Left lung (tissue), 10 donors: ENCODE results near the gene NRG3. TPM values are rescaled to one million over a fixed set of nuclear protein-coding genes. Genes with fewer than 3 reads are reported as not detected.
"Not testable (repeated sequence)": the region's sequence is repeated elsewhere in the genome, so short reads cannot be mapped to it uniquely, and the experiment has no call there.

Experiments
- ATAC-seq: fragments of 200-7000 bp; cut with Tn5 transposase; one replicate; pipeline ENCODE4 v1.9.1; 2020; ENCODE audit warnings: moderate library complexity
- DNase-seq, 4 donors: peaks; one replicate each; pipeline ENCODE4 v3.0.0-alpha.2; 2013 to 2020
- H3K27ac ChIP-seq, 2 donors: fragments of 200-600 bp; sonication (generic) in 1 of 2; one replicate each; pipeline versions ENCODE4 v1.5.0 to v1.8.0; 2020 to 2021
- H3K27me3 ChIP-seq, 2 donors: fragments of 200-600 bp; sonication (generic) in 1 of 2; one replicate each; pipeline versions ENCODE4 v1.5.0 to v1.8.0; 2020 to 2021
- H3K36me3 ChIP-seq, 2 donors: fragments of 200-600 bp; sonication (generic) in 1 of 2; one replicate each; pipeline versions ENCODE4 v1.5.0 to v1.8.0; 2020 to 2021
- H3K4me1 ChIP-seq, 2 donors: fragments of 200-600 bp; one replicate each; pipeline ENCODE4 v1.8.0; 2021
- H3K4me3 ChIP-seq, 2 donors: fragments of 200-600 bp; sonication (generic) in 1 of 2; one replicate each; pipeline versions ENCODE4 v1.5.0 to v1.8.0; 2020 to 2021; ENCODE audit warnings: mild to moderate bottlenecking in 1 of 2
- H3K9me3 ChIP-seq, 2 donors: fragments of 200-600 bp; sonication (generic) in 1 of 2; one replicate each; pipeline versions ENCODE4 v1.5.0 to v1.8.0; 2020 to 2021
- intact Hi-C, 2 donors: fragments of 100-400 bp; cut with DNase I; formaldehyde crosslinking; loops; one replicate each; pipeline versions ENCODE4 v1.11.2 to v1.14.2; 2022
- polyA plus RNA-seq, 6 donors: library from polyadenylated mRNA; unstranded; fragments of 120-200 nt; gene quantifications; one replicate each; pipeline ENCODE4 v1.2.1, GENCODE V29; 2013; ENCODE audit not compliant: insufficient read length in 6 of 6
- total RNA-seq, 2 donors: library from RNA; stranded (reverse); fragmentation: NEBNext Ultra II Directional; extraction: Animal tissue kit (Norgen Biotek cat#: 25700); gene quantifications; one replicate each; pipeline ENCODE4 v1.2.1, GENCODE V29; 2021
- TF ChIP-seq, protein P1 (sequence below), 2 donors: fragments of 200-600 bp; sonication (generic) in 1 of 2; IDR thresholded peaks; one replicate each; pipeline versions ENCODE4 v1.5.0 to v1.8.0; 2021; ENCODE audit warnings: antibody characterized with exemption in 2 of 2
- donor health status: DM: no; HTN: yes; CAD: no.
- donor health status: DM: no; HTN: no; CAD: no.

NRG3 gene
- total and polyA plus RNA-seq, 8 donors = 1.0 to 1.7 (median 1.1) TPM

DNA sequence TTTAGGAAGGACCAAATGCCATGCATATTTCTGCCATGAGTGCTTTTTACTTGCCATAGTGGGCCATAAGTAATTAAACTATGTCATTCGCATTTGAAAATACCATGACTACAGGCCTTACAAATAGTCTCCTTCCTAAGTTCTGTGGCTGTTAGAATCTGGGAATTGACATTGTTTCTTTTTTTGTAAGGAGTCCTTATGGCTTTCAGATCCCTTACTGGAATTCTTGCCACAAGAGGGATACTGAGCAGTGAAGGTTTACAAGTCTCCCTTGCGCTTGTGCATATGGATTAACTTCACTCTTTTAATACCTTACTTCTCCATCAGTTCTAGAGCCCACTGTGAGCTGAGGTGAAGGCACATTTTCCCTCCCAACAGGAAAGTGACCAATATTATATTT is 166.0 kb downstream of the NRG3 start:
- no peak overlapping the region for H3K27ac ChIP-seq
- no peaks in the 10 kb centered on the region for H3K9me3 ChIP-seq
- no peak overlapping the region for H3K4me3 ChIP-seq
- no peaks in the 10 kb centered on the region for H3K4me1 ChIP-seq
- no peaks in the 10 kb centered on the region for H3K36me3 ChIP-seq
- intact Hi-C loops = no loop called here
- DNase-seq (no peak), ATAC-seq (no peak)
- TF ChIP-seq, protein P1, sequence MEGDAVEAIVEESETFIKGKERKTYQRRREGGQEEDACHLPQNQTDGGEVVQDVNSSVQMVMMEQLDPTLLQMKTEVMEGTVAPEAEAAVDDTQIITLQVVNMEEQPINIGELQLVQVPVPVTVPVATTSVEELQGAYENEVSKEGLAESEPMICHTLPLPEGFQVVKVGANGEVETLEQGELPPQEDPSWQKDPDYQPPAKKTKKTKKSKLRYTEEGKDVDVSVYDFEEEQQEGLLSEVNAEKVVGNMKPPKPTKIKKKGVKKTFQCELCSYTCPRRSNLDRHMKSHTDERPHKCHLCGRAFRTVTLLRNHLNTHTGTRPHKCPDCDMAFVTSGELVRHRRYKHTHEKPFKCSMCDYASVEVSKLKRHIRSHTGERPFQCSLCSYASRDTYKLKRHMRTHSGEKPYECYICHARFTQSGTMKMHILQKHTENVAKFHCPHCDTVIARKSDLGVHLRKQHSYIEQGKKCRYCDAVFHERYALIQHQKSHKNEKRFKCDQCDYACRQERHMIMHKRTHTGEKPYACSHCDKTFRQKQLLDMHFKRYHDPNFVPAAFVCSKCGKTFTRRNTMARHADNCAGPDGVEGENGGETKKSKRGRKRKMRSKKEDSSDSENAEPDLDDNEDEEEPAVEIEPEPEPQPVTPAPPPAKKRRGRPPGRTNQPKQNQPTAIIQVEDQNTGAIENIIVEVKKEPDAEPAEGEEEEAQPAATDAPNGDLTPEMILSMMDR (IDR thresholded peaks at IDR 0.05) = no peak
- no peaks in the 10 kb centered on the region for H3K27me3 ChIP-seq

DNA sequence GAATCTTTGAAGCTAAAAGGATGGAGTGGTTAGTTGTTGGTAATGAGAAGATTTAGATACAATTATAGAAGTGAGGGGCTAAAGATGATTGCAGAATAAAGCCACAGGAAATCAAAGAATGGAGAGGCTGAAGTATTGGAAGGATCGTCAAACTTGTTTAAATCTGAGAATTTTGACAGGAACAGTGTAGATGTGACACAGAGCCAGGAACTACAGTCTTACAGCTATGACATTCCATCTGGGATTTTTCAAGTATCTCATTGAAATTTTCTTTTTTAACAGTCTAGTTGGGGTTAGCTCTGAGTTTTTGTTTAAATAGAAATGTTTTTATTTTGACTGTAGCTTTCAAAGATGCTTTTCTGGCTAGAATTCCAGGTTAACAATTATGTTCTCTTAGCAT is 181.4 kb downstream of the NRG3 start:
- Histone ChIP-seq H3K9me3 (peaks cover 0 to 2% of the 10 kb centered on the region in 2 donors), H3K27ac (no peak overlapping the region)

DNA sequence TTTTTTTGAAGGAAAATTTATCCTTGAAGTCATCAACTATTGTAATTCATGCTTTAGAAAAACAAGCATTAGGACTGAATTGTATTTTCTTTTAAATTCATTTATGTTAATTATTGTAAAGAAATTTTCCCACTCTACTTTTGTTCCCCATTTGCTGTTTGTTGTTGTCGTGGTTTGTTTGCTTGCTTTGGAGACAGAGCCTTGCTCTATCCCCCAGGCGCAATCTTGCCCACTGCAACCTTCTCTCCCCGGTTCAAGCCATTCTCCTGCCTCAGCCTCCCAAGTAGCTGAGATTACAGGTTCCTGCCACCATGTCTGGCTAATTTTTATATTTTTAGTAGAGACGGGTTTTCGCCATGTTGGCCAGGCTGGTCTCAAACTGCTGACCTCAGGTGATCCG is 192.2 kb downstream of the NRG3 start:
- H3K36me3 ChIP-seq, H3K4me1 ChIP-seq, H3K27me3 ChIP-seq, DNase-seq, intact Hi-C loops, H3K9me3 ChIP-seq, H3K27ac ChIP-seq, ATAC-seq, H3K4me3 ChIP-seq: not testable (repeated sequence)

More for the DNA sequence above, 181.4 kb downstream of the NRG3 start:
- TF ChIP-seq, protein P1 (IDR thresholded peaks at IDR 0.05) = no peak
- DNase-seq (no peak), ATAC-seq (no peak)
- intact Hi-C loops = no loop called here
- Histone ChIP-seq H3K36me3 (no peaks in the 10 kb centered on the region), H3K27me3 (no peaks in the 10 kb centered on the region), H3K4me3 (no peak overlapping the region), H3K4me1 (no peaks in the 10 kb centered on the region)

DNA sequence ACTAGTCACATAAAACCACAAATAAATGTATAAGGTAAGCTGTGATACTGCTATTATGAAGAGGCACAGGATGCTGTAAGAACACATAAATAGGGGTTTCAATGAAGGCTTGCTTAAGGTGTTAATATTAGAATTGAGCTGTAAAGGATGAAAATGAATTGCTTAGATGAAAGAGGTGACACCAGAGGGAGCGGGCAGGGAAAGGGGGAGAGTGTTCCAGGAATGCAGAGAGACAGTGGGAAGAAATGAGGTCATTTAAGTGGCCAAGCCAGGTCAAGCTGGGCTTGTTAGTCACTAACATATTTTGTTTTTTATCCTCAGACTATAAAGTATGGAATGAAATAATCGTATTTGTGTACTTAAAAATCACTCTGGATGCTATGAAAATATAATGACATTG is 193.5 kb downstream of the NRG3 start:
- TF ChIP-seq, protein P1 (IDR thresholded peaks at IDR 0.05) = no peak
- no peaks in the 10 kb centered on the region for H3K27me3 ChIP-seq
- intact Hi-C loops = no loop called here
- no peaks in the 10 kb centered on the region for H3K36me3 ChIP-seq
- H3K9me3 ChIP-seq = no peaks in the 10 kb centered on the region
- DNase-seq (no peak), ATAC-seq (no peak)
- H3K4me3 ChIP-seq = no peak overlapping the region
- H3K27ac ChIP-seq = no peak overlapping the region
- H3K4me1 ChIP-seq = no peaks in the 10 kb centered on the region

DNA sequence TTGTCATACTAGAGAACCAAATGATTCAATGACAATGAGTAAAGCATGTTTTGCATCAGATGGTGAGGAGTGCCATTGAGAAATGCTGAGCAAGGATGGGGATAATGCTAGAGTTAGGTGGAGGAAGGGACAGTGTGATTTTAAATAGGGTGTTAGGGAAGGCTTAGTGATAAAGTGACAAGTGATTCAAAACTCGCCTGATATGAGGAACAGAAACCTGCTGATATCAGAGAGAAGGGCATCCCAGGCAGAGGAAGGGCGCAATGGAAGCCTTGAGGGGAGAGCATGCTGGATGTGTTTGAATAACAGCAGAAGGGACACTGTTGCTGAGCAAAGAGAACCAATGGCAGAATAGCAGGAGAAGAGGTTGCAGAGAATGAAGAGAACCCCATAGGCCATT is 196.2 kb downstream of the NRG3 start:
- no peaks in the 10 kb centered on the region for H3K9me3 ChIP-seq
- H3K27ac ChIP-seq = no peak overlapping the region
- no peaks in the 10 kb centered on the region for H3K36me3 ChIP-seq
- H3K4me3 ChIP-seq = no peak overlapping the region
- ATAC-seq = no peak
- DNase-seq = no peak
- no peaks in the 10 kb centered on the region for H3K4me1 ChIP-seq
- no peaks in the 10 kb centered on the region for H3K27me3 ChIP-seq
- TF ChIP-seq, protein P1 (IDR thresholded peaks at IDR 0.05) = no peak
- intact Hi-C loops = no loop called here

DNA sequence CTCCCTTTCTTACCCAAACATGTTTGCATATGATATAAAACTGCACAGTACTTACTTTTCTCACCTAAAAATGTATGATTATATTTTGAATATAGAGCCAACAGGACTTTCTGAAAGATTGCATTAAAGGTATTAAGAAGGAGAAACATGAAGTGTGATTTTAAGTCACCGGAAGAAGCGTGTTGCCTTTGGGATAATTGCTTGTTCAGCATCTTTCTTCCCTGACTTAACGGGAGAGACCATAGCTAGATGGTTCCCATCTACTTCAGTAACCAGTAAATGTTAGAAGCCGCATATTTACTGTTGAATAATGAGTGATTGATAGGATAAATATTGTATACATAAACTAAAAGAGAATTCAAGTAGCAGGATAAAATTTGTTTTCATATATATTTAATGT is 197.1 kb downstream of the NRG3 start:
- Histone ChIP-seq H3K4me1 (no peaks in the 10 kb centered on the region), H3K27ac (no peak overlapping the region), H3K4me3 (no peak overlapping the region), H3K36me3 (no peaks in the 10 kb centered on the region), H3K9me3 (no peaks in the 10 kb centered on the region), H3K27me3 (no peaks in the 10 kb centered on the region)
- no peak for ATAC-seq
- TF ChIP-seq, protein P1 (IDR thresholded peaks at IDR 0.05) = no peak
- no peak for DNase-seq
- intact Hi-C loops = no loop called here
